Stomach (tissue), 9 donors: ENCODE results near the gene MCRIP2. TPM values are rescaled to one million over a fixed set of nuclear protein-coding genes. Genes with fewer than 3 reads are reported as not detected.

Experiments
- DNase-seq, 2 donors: peaks; one replicate each; pipeline versions ENCODE4 v3.0.0 to v3.0.0-alpha.2; 2013 to 2019
- H3K27ac ChIP-seq, 5 donors: fragments of 200-600 bp in 4 of 5; sonication (generic) in 4 of 5; one replicate each; pipeline ENCODE4 v1.5.1; 2013 to 2019; ENCODE audit warnings: mild to moderate bottlenecking in 1 of 5, moderate library complexity in 1 of 5
- H3K27me3 ChIP-seq, 3 donors: fragments of 200-600 bp; sonication (generic); one replicate each; pipeline ENCODE4 v1.5.1; 2017 to 2019; ENCODE audit warnings: mixed run types in 1 of 3
- H3K36me3 ChIP-seq, 4 donors: fragments of 200-600 bp; sonication (generic); 1 replicate in 3 of 4; 2 replicates in 1 of 4; pipeline ENCODE4 v1.5.1; 2016 to 2019
- H3K4me1 ChIP-seq, 4 donors: fragments of 200-600 bp; sonication (generic); one replicate each; pipeline ENCODE4 v1.5.1; 2016 to 2019
- H3K4me3 ChIP-seq, 4 donors: fragments of 200-600 bp; sonication (generic) in 3 of 4; one replicate each; pipeline ENCODE4 v1.5.1; 2016 to 2019; ENCODE audit warnings: mild to moderate bottlenecking in 1 of 4
- H3K9me3 ChIP-seq, 4 donors: fragments of 200-600 bp; sonication (generic); one replicate each; pipeline ENCODE4 v1.5.1; 2016 to 2019
- CTCF ChIP-seq, 7 experiments: fragments of 450-650 bp in 4 of 7; fragments of 200-600 bp in 3 of 7; sonication (generic) in 3 of 7; IDR thresholded peaks; one replicate each; pipeline ENCODE4 v1.5.1; 2016 to 2019; ENCODE audit warnings: antibody characterized with exemption in 7 of 7, control low read depth in 2 of 7, mild to moderate bottlenecking in 1 of 7
- EP300 ChIP-seq: sonication (generic); formaldehyde crosslinking; IDR thresholded peaks from one replicate; pipeline ENCODE4 v1.6.1; 2017; ENCODE audit warnings: antibody characterized with exemption
- POLR2A ChIP-seq, 4 donors: fragments of 450-650 bp; IDR thresholded peaks; one replicate each; pipeline ENCODE4 v1.6.1; 2016; ENCODE audit warnings: antibody characterized with exemption in 4 of 4, control low read depth in 2 of 4, mild to moderate bottlenecking in 1 of 4, moderate library complexity in 1 of 4
- POLR2AphosphoS5 ChIP-seq, 3 donors: sonication (generic); formaldehyde crosslinking; IDR thresholded peaks; one replicate each; pipeline ENCODE4 v1.6.1; 2016; ENCODE audit warnings: antibody characterized with exemption in 3 of 3
- WGBS, 5 donors: extraction: QIAGEN DNeasy Blood & Tissue Kit in 3 of 5; methylation state at CpG; one replicate each; pipeline versions ENCODE4 v1.1.5 to v1.1.7; 2013 to 2018; 5-methylcytosine and 5-hydroxymethylcytosine counted together
- intact Hi-C: fragments of 100-400 bp; cut with DNase I; formaldehyde crosslinking; loops from one replicate; pipeline ENCODE4 v1.15.1; 2023; ENCODE audit warnings: low total_unique reads
- polyA plus RNA-seq, 3 donors: library from polyadenylated mRNA; stranded (reverse); fragments of 200-250 nt; gene quantifications; one replicate each; pipeline ENCODE4 v1.2.3, GENCODE V29; 2013
- total RNA-seq, 5 donors: library from RNA; depleted of rRNA; stranded (reverse); fragments of >200 nt; gene quantifications; one replicate each; pipeline versions ENCODE4 v1.1.0 to v1.2.3, GENCODE V29; 2014 to 2016
- donor health status: healthy with polysubstance abuse.
- donor health status: Bipolar disorder and iron deficiency.
- donor health status: healthy.

The MCRIP2 gene
- total and polyA plus RNA-seq, 8 donors, result 14.0 to 440 (median 89.5) TPM

DNA sequence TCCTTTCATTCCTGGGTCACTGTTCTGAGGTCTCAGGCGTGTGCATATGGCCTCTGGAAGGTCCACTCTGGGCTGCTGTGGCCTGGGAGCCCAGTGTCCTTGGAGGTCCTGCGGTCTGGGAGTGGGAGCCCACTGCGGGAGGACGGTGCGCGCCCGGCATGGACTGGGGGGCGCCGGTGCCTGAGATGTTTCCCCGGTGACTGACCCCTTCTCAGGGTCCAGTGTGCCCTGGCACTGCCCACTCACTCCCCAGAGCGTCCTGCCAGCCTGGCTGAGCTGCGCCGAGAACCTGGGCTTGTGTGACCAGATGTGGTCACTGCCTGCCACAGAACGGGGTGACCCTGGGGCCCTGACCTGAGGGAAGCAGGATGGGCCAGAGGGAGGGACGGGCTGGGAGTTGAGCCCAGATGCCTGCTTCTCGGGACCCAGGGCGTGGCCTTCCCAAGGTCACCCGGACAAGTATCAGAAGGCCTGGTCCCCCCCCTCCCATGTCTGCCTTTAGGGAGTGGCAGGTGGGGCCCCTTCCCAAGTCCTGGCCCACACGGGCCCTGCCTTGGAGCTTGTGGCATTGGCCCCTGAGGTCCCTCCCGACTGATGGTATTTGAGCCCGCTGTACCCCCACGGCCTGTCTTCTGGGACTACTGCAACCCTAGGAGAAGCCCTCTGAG lies 32.7 kb downstream of the MCRIP2 start:
- Histone ChIP-seq H3K27me3 (peaks cover 0 to 18% (median 0%) of the 10 kb centered on the region in 3 donors), H3K4me3 (peak overlapping the region in 1 of 4 donors; percentile 45), H3K4me1 (peaks cover 24 to 56% (median 49%) of the 10 kb centered on the region in 4 donors), H3K27ac (no peak overlapping the region), H3K36me3 (peaks cover 44 to 51% (median 50%) of the 10 kb centered on the region in 4 donors), H3K9me3 (no peaks in the 10 kb centered on the region)
- 68 to 80% (median 73%) methylated on average over 22 of the region's 22 CpGs for WGBS, 5 donors
- intact Hi-C loops, result no loop called here
- TF ChIP-seq CTCF (IDR thresholded peaks at IDR 0.05) (no peak), POLR2AphosphoS5 (IDR thresholded peaks at IDR 0.05) (no peak), EP300 (no peak), POLR2A (IDR thresholded peaks at IDR 0.05) (no peak)
- DNase-seq, result no peak

- peak within 1 kb of the TSS in 2 of 5 donors; percentile 25 to 67 for H3K27ac ChIP-seq
- H3K36me3 ChIP-seq, result peaks cover 37 to 42% (median 41%) of the 10 kb centered on the region in 4 donors
- 3 to 11% (median 6%) methylated on average over 25 to 73 of the region's 73 CpGs for WGBS, 5 donors
- no peaks in the 10 kb centered on the region for H3K9me3 ChIP-seq
- TF ChIP-seq EP300 (no peak), POLR2AphosphoS5 (IDR thresholded peaks at IDR 0.05) (no peak), CTCF (IDR thresholded peaks at IDR 0.05) (no peak), POLR2A (IDR thresholded peaks at IDR 0.05) (no peak)
- H3K4me1 ChIP-seq, result peaks cover 22 to 50% (median 47%) of the 10 kb centered on the region in 4 donors
- peaks cover 0 to 18% (median 0%) of the 10 kb centered on the region in 3 donors for H3K27me3 ChIP-seq
- peak in 1 of 2 donors; percentile 76 for DNase-seq
- intact Hi-C loops, result no loop called here
- peak within 1 kb of the TSS; percentile 36 to 45 (median 38) for H3K4me3 ChIP-seq
Measured at GRCh38 chr16:674968-675883, 33.6 kb downstream of the MCRIP2 start, which contains the start of gene RHBDL1. RHBDL1 (plus strand) TSS chr16:675671; CDS start chr16:675791, 120 bp downstream.

- Histone ChIP-seq H3K4me3 (peak overlapping the region; percentile 36 to 45 (median 38)), H3K27ac (peak overlapping the region in 2 of 5 donors; percentile 25 to 67), H3K9me3 (no peaks in the 10 kb centered on the region), H3K36me3 (peaks cover 29 to 34% (median 33%) of the 10 kb centered on the region in 4 donors), H3K4me1 (peaks cover 25 to 55% (median 52%) of the 10 kb centered on the region in 4 donors), H3K27me3 (peaks cover 0 to 18% (median 0%) of the 10 kb centered on the region in 3 donors)
- intact Hi-C loops, result no loop called here
- TF ChIP-seq EP300, result no peak
- peak in 1 of 2 donors; percentile 51 for DNase-seq
- WGBS, 5 donors, result 34 to 47% (median 41%) methylated on average over 17 to 25 of the region's 25 CpGs
Measured at GRCh38 chr16:675884-676564, 34.4 kb downstream of the MCRIP2 start.

- no peak for TF ChIP-seq POLR2AphosphoS5 (IDR thresholded peaks at IDR 0.05)
- no peak for TF ChIP-seq POLR2A (IDR thresholded peaks at IDR 0.05)
- no peak for TF ChIP-seq EP300
- TF ChIP-seq CTCF (IDR thresholded peaks at IDR 0.05), result no peak
- Histone ChIP-seq H3K4me3 (no peak overlapping the region), H3K27me3 (peaks cover 0 to 18% (median 0%) of the 10 kb centered on the region in 3 donors), H3K9me3 (no peaks in the 10 kb centered on the region), H3K4me1 (peaks cover 31 to 60% (median 57%) of the 10 kb centered on the region in 4 donors), H3K27ac (no peak overlapping the region), H3K36me3 (peaks cover 27 to 33% (median 31%) of the 10 kb centered on the region in 4 donors)
- 80 to 90% (median 87%) methylated on average over 20 to 21 of the region's 21 CpGs for WGBS, 5 donors
- DNase-seq, result no peak
- intact Hi-C loops, result no loop called here
Measured at GRCh38 chr16:676565-676902, 34.9 kb downstream of the MCRIP2 start.
